ENCODE results near the gene WNK2. TPM values are rescaled to one million over a fixed set of nuclear protein-coding genes. Genes with fewer than 3 reads are reported as not detected.
"Not testable (repeated sequence)": the region's sequence is repeated elsewhere in the genome, so short reads cannot be mapped to it uniquely, and the experiment has no call there.

Gene WNK2
- total and polyA plus RNA-seq, 12 donors, result 16.6 to 236 (median 178) TPM

DNA sequence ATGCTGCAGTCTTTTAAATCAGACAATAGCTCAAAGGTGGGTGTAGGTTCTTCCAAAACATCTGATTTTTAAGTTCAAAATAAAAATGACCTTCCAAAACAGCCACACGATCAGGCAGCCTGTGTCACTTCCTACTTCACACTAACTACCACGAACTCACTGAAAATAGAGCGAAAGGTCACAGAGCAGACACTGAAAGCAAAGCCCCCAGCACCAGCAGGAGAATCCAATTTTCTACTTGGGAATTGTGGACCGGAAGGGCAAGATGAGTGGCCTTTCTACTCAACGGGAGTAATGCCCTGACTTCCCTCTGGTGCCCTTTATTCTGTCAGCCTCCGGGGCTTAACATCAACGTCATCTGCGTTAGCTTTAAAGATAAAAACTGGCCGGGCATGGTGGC lies 159.7 kb downstream of the WNK2 start:
- peaks cover 0 to 12% (median 6%) of the 10 kb centered on the region in 9 donors for H3K4me1 ChIP-seq
- intact Hi-C loops (cut with DNase I), result no loop called here
- no peak overlapping the region for H3K27ac ChIP-seq
- TF ChIP-seq CTCF (IDR thresholded peaks at IDR 0.05), result no peak
- WGBS, 2 donors, result 64 to 72% methylated on average over 9 of the region's 9 CpGs
- H3K36me3 ChIP-seq, result no peaks in the 10 kb centered on the region
- no peak for ATAC-seq
- no peak overlapping the region for H3K4me3 ChIP-seq
- H3K27me3 ChIP-seq, result peaks cover 0 to 38% (median 15%) of the 10 kb centered on the region in 7 donors
- DNase-seq, result no peak
- peaks cover 0 to 4% (median 0%) of the 10 kb centered on the region in 11 donors for H3K9me3 ChIP-seq

DNA sequence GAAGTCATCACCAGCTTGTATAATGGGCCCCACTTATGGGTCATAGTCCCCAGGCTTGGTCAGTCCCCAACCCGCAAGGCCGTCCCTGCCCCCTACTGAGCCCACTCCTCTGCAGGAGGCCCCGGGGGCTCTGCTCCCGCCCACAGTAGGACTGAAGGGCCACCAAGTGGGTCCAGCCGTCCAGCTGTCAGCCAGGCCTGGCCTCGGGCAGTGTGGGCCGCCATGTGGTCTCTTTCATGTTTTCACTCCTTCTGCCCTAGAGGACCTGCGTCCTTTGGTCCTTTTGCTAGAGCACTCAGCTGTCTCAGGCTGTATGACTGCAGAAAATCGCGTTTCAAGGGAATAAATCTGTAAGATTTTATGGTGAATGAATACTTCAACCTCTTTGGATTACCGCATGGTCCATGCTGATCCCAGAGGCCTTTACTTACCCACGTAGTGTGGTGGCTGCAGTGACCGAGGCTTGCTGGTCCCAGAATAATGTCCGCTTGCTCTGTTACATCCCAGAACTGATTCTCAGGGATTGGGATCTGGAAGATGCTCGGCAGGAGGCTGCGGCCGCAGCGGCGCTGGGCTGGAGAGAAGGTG lies 161.8 kb downstream of the WNK2 start:
- Histone ChIP-seq H3K4me1 (peaks cover 0 to 12% (median 6%) of the 10 kb centered on the region in 9 donors), H3K4me3 (peak overlapping the region; percentile 11 to 61 (median 54)), H3K27ac (peak overlapping the region in 1 of 10 donors; percentile 13), H3K9me3 (no peaks in the 10 kb centered on the region), H3K27me3 (peaks cover 0 to 38% (median 15%) of the 10 kb centered on the region in 7 donors), H3K36me3 (no peaks in the 10 kb centered on the region)
- WGBS, 2 donors, result 40 to 45% methylated on average over 19 of the region's 19 CpGs
- intact Hi-C loops (cut with DNase I), result no loop called here
- DNase-seq (no peak), ATAC-seq (peak in 1 of 8 donors; percentile 11)
- TF ChIP-seq CTCF (IDR thresholded peaks at IDR 0.05), result no peak

DNA sequence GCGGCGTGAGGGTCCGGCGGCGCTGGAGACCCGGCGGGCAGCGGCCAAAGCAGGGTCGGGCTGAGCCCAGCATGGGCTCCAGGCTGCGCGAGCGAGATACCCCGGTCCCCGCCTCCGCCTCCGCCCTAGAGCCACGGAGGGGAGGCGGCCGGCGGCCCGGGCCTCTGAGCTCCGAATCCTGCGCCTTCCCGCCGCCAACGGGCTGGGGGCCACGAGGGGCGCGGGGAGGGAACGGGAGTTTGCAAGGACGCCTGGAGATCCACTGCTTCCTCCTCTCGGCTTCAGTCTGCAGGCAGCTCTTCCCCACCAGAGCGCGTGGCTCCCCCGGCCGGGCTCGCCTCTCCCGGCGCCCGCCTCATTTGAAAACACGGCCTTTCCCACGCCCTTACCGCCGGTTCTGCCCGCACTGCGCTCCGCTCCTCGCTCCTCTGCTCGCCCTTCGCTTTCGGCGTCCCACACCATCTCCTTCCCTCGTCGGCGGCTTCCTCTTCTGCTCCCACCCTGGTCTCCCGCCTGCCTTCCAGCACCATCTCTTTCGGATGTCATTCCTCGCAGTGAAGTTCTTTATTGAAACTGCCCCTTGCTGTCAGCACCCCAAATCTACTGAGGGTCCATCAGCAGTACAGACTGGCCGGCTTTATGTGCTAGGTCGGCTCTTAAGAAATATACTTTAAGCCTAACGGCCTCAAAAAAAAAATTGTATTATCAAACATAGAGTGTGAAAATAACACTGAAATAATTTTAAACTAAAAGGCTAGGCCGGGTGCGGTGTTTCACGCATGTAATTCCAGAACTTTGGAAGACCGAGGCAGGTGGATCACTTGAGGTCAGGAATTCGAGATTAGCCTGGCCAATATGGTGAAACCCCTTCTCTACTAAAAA lies 162.5 kb downstream of the WNK2 start:
- intact Hi-C loops (cut with DNase I), result no loop called here

DNA sequence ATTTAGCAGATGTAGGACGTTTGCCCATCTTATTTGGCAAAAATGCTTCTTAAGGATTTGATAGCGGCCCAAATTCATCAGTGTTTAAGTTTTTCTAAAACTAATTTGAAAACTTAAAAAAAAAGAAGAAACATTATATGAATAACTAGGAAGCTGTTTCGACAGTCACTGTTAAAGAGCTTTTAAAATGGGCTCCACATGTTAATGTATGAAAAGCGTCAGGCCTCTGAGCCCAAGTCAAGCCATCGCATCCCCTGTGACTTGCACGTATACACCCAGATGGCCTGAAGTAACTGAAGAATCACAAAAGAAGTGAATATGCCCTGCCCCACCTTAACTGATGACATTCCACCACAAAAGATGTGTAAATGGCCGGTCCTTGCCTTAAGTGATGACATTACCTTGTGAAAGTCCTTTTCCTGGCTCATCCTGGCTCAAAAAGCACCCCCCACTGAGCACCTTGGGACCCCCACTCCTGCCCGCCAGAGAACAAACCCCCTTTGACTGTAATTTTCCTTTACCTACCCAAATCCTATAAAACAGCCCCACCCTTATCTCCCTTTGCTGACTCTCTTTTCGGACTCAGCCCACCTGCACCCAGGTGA lies 163.5 kb downstream of the WNK2 start:
- H3K4me1 ChIP-seq, result peaks cover 0 to 12% (median 6%) of the 10 kb centered on the region in 9 donors
- H3K27me3 ChIP-seq, result peaks cover 0 to 38% (median 15%) of the 10 kb centered on the region in 7 donors
- H3K4me3 ChIP-seq; intact Hi-C loops (cut with DNase I); H3K9me3 ChIP-seq; ATAC-seq; H3K27ac ChIP-seq; H3K36me3 ChIP-seq; DNase-seq: not testable (repeated sequence)
- WGBS, 2 donors, result 89 to 98% methylated on average over 9 of the region's 9 CpGs

More for the DNA sequence above, 162.5 kb downstream of the WNK2 start:
- Histone ChIP-seq H3K4me3 (peak overlapping the region; percentile 11 to 61 (median 54)), H3K27me3 (peaks cover 0 to 38% (median 15%) of the 10 kb centered on the region in 7 donors), H3K9me3 (no peaks in the 10 kb centered on the region), H3K36me3 (no peaks in the 10 kb centered on the region), H3K27ac (peak overlapping the region in 1 of 10 donors; percentile 13), H3K4me1 (peaks cover 0 to 12% (median 6%) of the 10 kb centered on the region in 9 donors)
- peak; percentile 44 to 71 (median 62) for ATAC-seq
- peak in 2 of 9 donors; percentile 4 to 7 for TF ChIP-seq CTCF (IDR thresholded peaks at IDR 0.05)
- 12 to 13% methylated on average over 62 to 66 of the region's 66 CpGs for WGBS, 2 donors
- DNase-seq, result peak; percentile 10 to 25

DNA sequence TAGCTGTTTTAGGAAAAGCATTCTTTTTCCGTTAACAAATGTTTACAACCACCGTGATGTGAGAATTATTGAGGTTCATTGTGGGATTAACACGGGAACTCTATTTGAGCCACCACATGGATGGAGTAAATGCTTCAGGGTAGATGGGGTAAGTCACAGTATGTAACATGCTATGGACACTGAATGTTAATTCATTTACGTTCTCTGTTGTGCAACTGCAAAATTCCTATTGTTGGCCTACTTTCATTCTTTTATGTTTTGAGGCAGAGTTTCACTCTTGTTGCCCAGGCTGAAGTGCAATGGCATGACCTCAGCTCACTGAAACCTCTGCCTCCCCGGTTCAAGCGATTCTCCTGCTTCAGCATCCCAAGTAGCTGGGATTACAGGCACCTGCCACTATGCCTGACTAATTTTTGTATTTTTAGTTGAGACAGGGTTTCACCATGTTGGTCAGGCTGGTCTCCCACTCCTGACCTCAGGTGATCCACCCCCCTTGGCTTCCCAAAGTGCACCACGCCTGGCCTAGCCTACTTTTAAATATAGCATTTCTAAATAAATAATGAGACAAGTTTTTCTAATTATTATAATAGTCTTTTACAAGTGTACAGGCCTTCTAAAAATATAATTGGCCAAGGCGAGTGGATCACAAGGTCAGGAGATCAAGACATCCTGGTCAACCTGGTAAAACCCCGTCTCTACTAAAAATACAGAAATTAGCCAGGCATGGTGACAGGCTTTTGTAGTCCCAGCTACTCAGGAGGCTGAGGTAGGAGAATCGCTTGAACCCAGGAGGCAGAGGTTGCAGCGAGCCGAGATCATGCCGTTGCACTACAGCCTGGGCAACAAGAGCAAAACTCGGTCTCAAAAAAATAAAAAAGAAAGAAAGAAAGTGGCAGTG lies 169.7 kb downstream of the WNK2 start:
- WGBS, 2 donors, result 91 to 93% methylated on average over 14 of the region's 14 CpGs
- not testable (repeated sequence) for H3K4me1 ChIP-seq, ATAC-seq, H3K36me3 ChIP-seq, H3K27ac ChIP-seq, DNase-seq, H3K4me3 ChIP-seq, H3K27me3 ChIP-seq, H3K9me3 ChIP-seq
- intact Hi-C loops (cut with DNase I), result loop anchor here in 1 of 10 donors (10.0 kb wide), 1 partner anchor 61 kb away; no protein-coding TSS in a partner anchor

All from heart right ventricle (tissue), 16 donors.